ENCODE results near the gene ATE1.
A peak's percentile ranks its signal among the peaks of the same experiment; 100 is the strongest.
"Not testable (repeated sequence)": the region's sequence is repeated elsewhere in the genome, so short reads cannot be mapped to it uniquely, and the experiment has no call there.

The ATE1 gene

GRCh38 chr10:121928528-121928884 lies 675 bp upstream of the ATE1 start:
- peak overlapping the region; percentile 57 for H3K4me3 ChIP-seq (ENCODE audit: control insufficient read depth, low read depth, low read length)
- DNase-seq (ENCODE audit: low read depth), result no peak
- no peak for TF ChIP-seq CTCF (IDR thresholded peaks at IDR 0.05; ENCODE audit: control insufficient read depth, insufficient read depth, low read depth, low read length, missing control alignments)

DNA sequence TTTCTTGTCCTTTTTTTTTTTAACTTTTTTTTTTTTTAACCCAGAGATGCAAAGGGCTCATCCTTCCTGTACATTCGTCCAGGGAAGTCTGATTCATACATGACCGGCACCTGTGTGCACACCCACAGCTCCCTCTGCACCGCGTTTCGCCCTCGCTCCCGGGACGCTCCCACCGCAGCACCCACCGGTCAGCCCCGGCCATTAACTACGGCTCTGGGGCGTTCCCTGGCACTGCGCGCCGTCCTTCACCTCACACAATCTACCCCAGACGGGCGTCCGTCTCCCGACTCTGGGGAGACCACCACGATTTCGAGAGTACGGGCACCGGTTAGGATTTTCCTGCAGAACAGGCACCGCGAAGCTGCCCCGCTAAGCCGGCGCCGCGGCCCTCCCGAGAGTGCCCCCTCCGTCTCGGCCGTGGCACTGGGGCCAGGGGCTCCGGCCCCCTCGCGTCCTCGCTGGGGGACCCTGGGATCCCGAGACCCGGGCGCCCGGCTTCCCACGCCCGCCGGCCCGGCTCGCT lies 452 bp downstream of the ATE1 start:
- no peak for TF ChIP-seq CTCF (IDR thresholded peaks at IDR 0.05; ENCODE audit: control insufficient read depth, insufficient read depth, low read depth, low read length, missing control alignments)
- no peak for DNase-seq (ENCODE audit: low read depth)

GRCh38 chr10:121926671-121927317 lies 1.0 kb downstream of the ATE1 start:
- peak overlapping the region; percentile 57 for H3K4me3 ChIP-seq (ENCODE audit: control insufficient read depth, low read depth, low read length)
- no peak for TF ChIP-seq CTCF (IDR thresholded peaks at IDR 0.05; ENCODE audit: control insufficient read depth, insufficient read depth, low read depth, low read length, missing control alignments)
- DNase-seq (ENCODE audit: low read depth), result no peak

More for the DNA sequence above, 452 bp downstream of the ATE1 start:
- peak overlapping the region; percentile 57 for H3K4me3 ChIP-seq (ENCODE audit: control insufficient read depth, low read depth, low read length)

DNA sequence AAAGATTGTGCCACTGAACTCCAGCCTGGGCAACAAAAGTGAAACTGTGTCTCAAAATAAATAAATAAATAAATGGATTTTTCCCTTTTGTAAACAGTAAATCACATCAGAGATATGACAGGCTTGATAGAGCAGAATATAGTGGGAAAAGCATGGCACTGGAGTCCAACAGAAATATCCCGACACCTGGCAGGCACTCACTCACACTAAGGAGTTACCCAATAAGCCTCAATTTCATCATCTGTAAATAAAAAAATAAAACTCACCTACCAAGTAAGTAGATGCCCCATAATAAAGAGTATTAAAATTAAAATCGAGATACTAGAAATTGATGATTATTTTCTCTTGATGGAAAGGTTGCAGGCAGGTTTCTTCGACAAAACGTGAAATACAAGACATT lies 1.7 kb downstream of the ATE1 start:
- TF ChIP-seq CTCF (IDR thresholded peaks at IDR 0.05; ENCODE audit: control insufficient read depth, insufficient read depth, low read depth, low read length, missing control alignments), result no peak
- no peak for DNase-seq (ENCODE audit: low read depth)
- H3K4me3 ChIP-seq (ENCODE audit: control insufficient read depth, low read depth, low read length), result no peak overlapping the region

DNA sequence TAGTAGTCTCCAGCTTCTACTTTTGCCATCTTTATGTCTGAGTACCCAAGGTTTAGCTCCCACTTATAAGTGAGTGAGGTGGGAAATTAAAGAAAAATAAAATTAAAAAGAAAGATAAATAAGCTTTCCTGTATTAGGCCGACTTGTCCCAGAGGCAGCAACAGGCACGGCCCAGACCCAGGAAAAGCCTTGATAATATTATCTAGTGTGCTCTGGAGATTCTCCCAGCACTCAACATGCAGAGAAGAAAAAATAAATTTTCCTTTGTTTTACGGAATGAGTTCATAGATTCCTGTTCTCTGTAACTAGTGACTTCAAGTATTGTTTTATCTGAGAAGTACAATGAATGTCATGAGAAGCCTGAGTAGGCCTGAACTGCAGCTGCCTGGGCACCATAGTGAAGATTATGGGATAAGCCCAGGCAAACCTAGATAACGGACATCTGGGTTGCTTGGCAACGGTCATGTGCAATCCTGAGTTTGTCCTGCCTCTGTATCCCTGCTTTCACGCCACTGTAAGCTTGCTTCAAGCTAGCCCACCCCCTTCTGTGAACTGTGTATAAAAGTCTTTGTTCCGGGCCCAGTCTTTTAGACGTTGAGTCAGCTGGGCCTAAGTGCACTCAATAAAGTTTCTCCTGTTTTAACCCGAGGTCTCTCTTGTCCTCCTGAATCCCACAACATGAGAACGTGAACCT lies 6.4 kb downstream of the ATE1 start:
- TF ChIP-seq CTCF (IDR thresholded peaks at IDR 0.05; ENCODE audit: control insufficient read depth, insufficient read depth, low read depth, low read length, missing control alignments), result no peak
- DNase-seq (ENCODE audit: low read depth), result no peak

DNA sequence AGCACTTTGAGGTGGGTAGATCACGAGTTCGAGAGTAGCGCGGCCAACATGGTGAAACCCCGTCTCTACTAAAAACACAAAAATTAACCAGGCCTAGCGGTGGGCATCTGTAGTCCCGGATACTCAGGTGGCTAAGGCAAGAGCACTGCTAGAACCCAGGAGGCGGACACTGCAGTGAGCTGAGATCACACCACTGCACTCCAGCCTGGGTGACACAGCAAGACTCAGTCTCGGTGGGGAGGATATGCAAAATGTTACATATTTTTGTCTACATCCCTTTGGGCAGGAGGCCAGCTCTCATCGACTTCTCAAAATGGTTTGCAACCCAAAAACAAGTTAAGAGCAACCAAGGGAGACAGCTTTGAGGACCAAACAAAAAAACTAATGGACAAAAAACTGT lies 8.2 kb downstream of the ATE1 start:
- no peak for TF ChIP-seq CTCF (IDR thresholded peaks at IDR 0.05; ENCODE audit: control insufficient read depth, insufficient read depth, low read depth, low read length, missing control alignments)
- no peak overlapping the region for H3K4me3 ChIP-seq (ENCODE audit: control insufficient read depth, low read depth, low read length)
- DNase-seq (ENCODE audit: low read depth), result no peak

More for the DNA sequence above, 6.4 kb downstream of the ATE1 start:
- no peak overlapping the region for H3K4me3 ChIP-seq (ENCODE audit: control insufficient read depth, low read depth, low read length)

DNA sequence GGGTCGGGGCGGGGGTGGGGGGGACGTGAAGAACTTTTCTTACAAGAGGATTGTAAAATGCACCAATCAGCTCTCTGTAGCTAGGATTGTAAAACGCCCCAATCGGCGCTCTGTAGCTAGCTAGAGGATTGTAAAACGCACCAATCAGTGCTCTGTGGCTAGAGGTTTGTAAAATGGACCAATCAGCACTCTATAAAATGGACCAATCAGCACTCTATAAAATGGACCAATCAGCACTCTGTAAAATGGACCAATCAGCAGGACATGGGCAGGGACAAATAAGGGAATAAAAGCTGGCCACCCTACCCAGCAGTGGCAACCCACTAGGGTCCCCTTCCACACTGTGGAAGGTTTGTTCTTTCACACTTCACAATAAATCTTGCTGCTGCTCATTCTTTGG lies 9.0 kb downstream of the ATE1 start:
- H3K4me3 ChIP-seq (ENCODE audit: control insufficient read depth, low read depth, low read length); DNase-seq (ENCODE audit: low read depth): not testable (repeated sequence)

Data from AG09309 (cell line).